C1 segment of cervical spinal cord (tissue), 14 donors: Measurements from ENCODE around the gene CD300LG.
"Not testable (repeated sequence)": the region's sequence is repeated elsewhere in the genome, so short reads cannot be mapped to it uniquely, and the experiment has no call there.

Experiments used
- DNase-seq, 14 donors: peaks; one replicate each; lab custom pipeline; 2025; lab: John Stamatoyannopoulos, UW

Gene CD300LG

GRCh38 chr17:43846963-43847371 is at the start of gene CD300LG:
CD300LG (plus strand) TSS chr17:43847176; CDS start chr17:43847217, 41 bp downstream.
- no peak for DNase-seq

GRCh38 chr17:43798024-43798423 is 49.0 kb upstream of the CD300LG start:
- DNase-seq = not testable (repeated sequence)

- DNase-seq = no peak
Observed at GRCh38 chr17:43799047-43799446, 47.9 kb upstream of the CD300LG start.

GRCh38 chr17:43800736-43801135 is 46.2 kb upstream of the CD300LG start:
- peak in 2 of 14 donors; percentile 8 to 12 for DNase-seq

- no peak for DNase-seq
Observed at GRCh38 chr17:43801844-43802243, 45.1 kb upstream of the CD300LG start.

GRCh38 chr17:43803758-43804157 is 43.2 kb upstream of the CD300LG start:
- DNase-seq = no peak

GRCh38 chr17:43805117-43805516 is 41.9 kb upstream of the CD300LG start:
- no peak for DNase-seq

GRCh38 chr17:43808076-43808475 is 38.9 kb upstream of the CD300LG start:
- DNase-seq = no peak

- DNase-seq = no peak
Observed at GRCh38 chr17:43809121-43809520, 37.9 kb upstream of the CD300LG start.

- no peak for DNase-seq
Observed at GRCh38 chr17:43810226-43810715, 36.7 kb upstream of the CD300LG start.

- DNase-seq = no peak
Observed at GRCh38 chr17:43810823-43811222, 36.2 kb upstream of the CD300LG start.

GRCh38 chr17:43812396-43813265 is 34.3 kb upstream of the CD300LG start:
- DNase-seq = no peak

GRCh38 chr17:43813386-43813785 is 33.6 kb upstream of the CD300LG start:
- DNase-seq = no peak

GRCh38 chr17:43814026-43814425 is 33.0 kb upstream of the CD300LG start:
- DNase-seq = no peak

- DNase-seq = no peak
Observed at GRCh38 chr17:43814714-43815113, 32.3 kb upstream of the CD300LG start.

- DNase-seq = peak in 2 of 14 donors; percentile 34 to 84
Observed at GRCh38 chr17:43816336-43817320, 30.3 kb upstream of the CD300LG start.

- no peak for DNase-seq
Observed at GRCh38 chr17:43817826-43818225, 29.1 kb upstream of the CD300LG start.

GRCh38 chr17:43818966-43819365 is 28.0 kb upstream of the CD300LG start:
- no peak for DNase-seq

GRCh38 chr17:43820759-43821158 is 26.2 kb upstream of the CD300LG start:
- no peak for DNase-seq

GRCh38 chr17:43822570-43823190 is 24.3 kb upstream of the CD300LG start:
- DNase-seq = no peak

- peak in 1 of 14 donors; percentile 31 for DNase-seq
Observed at GRCh38 chr17:43823350-43824084, 23.5 kb upstream of the CD300LG start.
